Tibial nerve (tissue), 4 donors: ENCODE data around the gene UBE2E2. TPM values are rescaled to one million over a fixed set of nuclear protein-coding genes. Genes with fewer than 3 reads are reported as not detected.
"Not testable (repeated sequence)": the region's sequence is repeated elsewhere in the genome, so short reads cannot be mapped to it uniquely, and the experiment has no call there.

Experiments used
- DNase-seq, 2 donors: peaks; one replicate each; pipeline ENCODE4 v3.0.0-alpha.2; 2019; ENCODE audit warnings: low spot score in 2 of 2
- H3K27ac ChIP-seq, 4 donors: fragments of 200-600 bp; sonication (generic) in 3 of 4; one replicate each; pipeline ENCODE4 v1.5.1; 2017 to 2019; ENCODE audit warnings: mild to moderate bottlenecking in 1 of 4
- H3K27me3 ChIP-seq, 2 donors: fragments of 200-600 bp; sonication (generic) in 1 of 2; one replicate each; pipeline versions ENCODE4 v1.5.1 to v1.6.0; 2017 to 2019
- H3K36me3 ChIP-seq, 3 donors: fragments of 200-600 bp; sonication (generic); one replicate each; pipeline ENCODE4 v1.5.1; 2018 to 2019
- H3K4me1 ChIP-seq, 4 donors: fragments of 200-600 bp; sonication (generic) in 3 of 4; one replicate each; pipeline ENCODE4 v1.5.1; 2017 to 2019
- H3K4me3 ChIP-seq, 4 donors: fragments of 200-600 bp; sonication (generic) in 3 of 4; one replicate each; pipeline ENCODE4 v1.5.1; 2017 to 2019; ENCODE audit warnings: mild to moderate bottlenecking in 1 of 4, moderate library complexity in 1 of 4
- H3K9me3 ChIP-seq, 4 donors: fragments of 200-600 bp; sonication (generic) in 3 of 4; one replicate each; pipeline ENCODE4 v1.5.1; 2017 to 2019
- EP300 ChIP-seq, 2 donors: sonication (generic); formaldehyde crosslinking; IDR thresholded peaks; one replicate each; pipeline ENCODE4 v1.6.1; 2017; ENCODE audit warnings: antibody characterized with exemption in 2 of 2, mild to moderate bottlenecking in 1 of 2
- POLR2A ChIP-seq, 2 donors: fragments of 450-650 bp; IDR thresholded peaks; one replicate each; pipeline ENCODE4 v1.6.1; 2017; ENCODE audit warnings: antibody characterized with exemption in 2 of 2, mild to moderate bottlenecking in 2 of 2, moderate library complexity in 2 of 2
- WGBS, 2 donors: methylation state at CpG; one replicate each; pipeline ENCODE4 v1.1.5; 2018; 5-methylcytosine and 5-hydroxymethylcytosine counted together
- total RNA-seq, 4 donors: library from RNA; depleted of rRNA; stranded (reverse); fragments of >200 nt; gene quantifications; one replicate each; pipeline ENCODE4 v1.1.0, GENCODE V29; 2016
- TF ChIP-seq, protein P1 (sequence below), 5 experiments: fragments of 200-600 bp in 3 of 5; fragments of 450-650 bp in 2 of 5; sonication (generic) in 3 of 5; IDR thresholded peaks; one replicate each; pipeline ENCODE4 v1.5.1; 2016 to 2019; ENCODE audit warnings: antibody characterized with exemption in 5 of 5, mild to moderate bottlenecking in 3 of 5, moderate library complexity in 2 of 5

Gene UBE2E2
- total RNA-seq, 4 donors from 2014 or later = 67.1 to 222 (median 130) TPM

- Histone ChIP-seq H3K36me3 (no peaks in the 10 kb centered on the region), H3K27me3 (no peaks in the 10 kb centered on the region), H3K27ac (no peak overlapping the region), H3K4me3 (no peak overlapping the region), H3K9me3 (no peaks in the 10 kb centered on the region), H3K4me1 (peaks cover 0 to 17% (median 7%) of the 10 kb centered on the region in 4 donors)
- no peak for DNase-seq
- TF ChIP-seq EP300 (IDR thresholded peaks at IDR 0.05) (no peak), POLR2A (IDR thresholded peaks at IDR 0.05) (no peak)
- TF ChIP-seq, protein P1, sequence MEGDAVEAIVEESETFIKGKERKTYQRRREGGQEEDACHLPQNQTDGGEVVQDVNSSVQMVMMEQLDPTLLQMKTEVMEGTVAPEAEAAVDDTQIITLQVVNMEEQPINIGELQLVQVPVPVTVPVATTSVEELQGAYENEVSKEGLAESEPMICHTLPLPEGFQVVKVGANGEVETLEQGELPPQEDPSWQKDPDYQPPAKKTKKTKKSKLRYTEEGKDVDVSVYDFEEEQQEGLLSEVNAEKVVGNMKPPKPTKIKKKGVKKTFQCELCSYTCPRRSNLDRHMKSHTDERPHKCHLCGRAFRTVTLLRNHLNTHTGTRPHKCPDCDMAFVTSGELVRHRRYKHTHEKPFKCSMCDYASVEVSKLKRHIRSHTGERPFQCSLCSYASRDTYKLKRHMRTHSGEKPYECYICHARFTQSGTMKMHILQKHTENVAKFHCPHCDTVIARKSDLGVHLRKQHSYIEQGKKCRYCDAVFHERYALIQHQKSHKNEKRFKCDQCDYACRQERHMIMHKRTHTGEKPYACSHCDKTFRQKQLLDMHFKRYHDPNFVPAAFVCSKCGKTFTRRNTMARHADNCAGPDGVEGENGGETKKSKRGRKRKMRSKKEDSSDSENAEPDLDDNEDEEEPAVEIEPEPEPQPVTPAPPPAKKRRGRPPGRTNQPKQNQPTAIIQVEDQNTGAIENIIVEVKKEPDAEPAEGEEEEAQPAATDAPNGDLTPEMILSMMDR (IDR thresholded peaks at IDR 0.05) = no peak
- whole genome bisulfite sequencing, 2 donors = 80 to 82% methylated on average over 6 of the region's 6 CpGs
These were observed 126.5 kb downstream of the UBE2E2 start for GRCh38 chr3:23329471-23330105.

DNA sequence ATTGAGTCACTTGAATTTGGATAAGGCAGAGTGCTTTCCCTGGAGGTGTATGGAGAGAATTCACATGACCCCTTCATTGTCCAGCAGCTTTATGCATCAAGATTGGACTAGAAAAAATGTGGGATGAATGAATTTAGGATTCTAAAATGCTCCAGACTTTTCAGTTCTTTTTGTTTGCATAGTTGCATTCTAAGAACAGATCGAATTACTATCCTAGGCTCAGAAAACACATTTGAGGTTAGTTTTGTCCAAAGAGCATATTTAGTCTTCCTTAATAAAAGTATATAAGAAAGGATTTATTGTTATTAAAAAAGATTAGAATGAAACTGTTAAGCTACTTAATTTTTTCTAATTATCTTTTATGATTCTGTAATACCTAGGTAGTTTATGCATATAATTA, 127.4 kb downstream of the UBE2E2 start:
- Histone ChIP-seq H3K27ac (no peak overlapping the region), H3K4me3 (no peak overlapping the region), H3K36me3 (no peaks in the 10 kb centered on the region), H3K9me3 (no peaks in the 10 kb centered on the region), H3K4me1 (peaks cover 0 to 8% (median under 1%) of the 10 kb centered on the region in 4 donors), H3K27me3 (no peaks in the 10 kb centered on the region)
- no peak for DNase-seq
- WGBS, 2 donors = 57 to 59% methylated on average over 1 of the region's 1 CpG
- no peak for TF ChIP-seq EP300 (IDR thresholded peaks at IDR 0.05)
- TF ChIP-seq, protein P1 (IDR thresholded peaks at IDR 0.05) = no peak
- TF ChIP-seq POLR2A (IDR thresholded peaks at IDR 0.05) = no peak

GRCh38 chr3:23331141-23331935, 128.2 kb downstream of the UBE2E2 start:
- 82 to 85% methylated on average over 1 of the region's 1 CpG for WGBS, 2 donors
- Histone ChIP-seq H3K9me3 (no peaks in the 10 kb centered on the region), H3K4me1 (peaks cover 0 to 4% (median 0%) of the 10 kb centered on the region in 4 donors), H3K27me3 (no peaks in the 10 kb centered on the region), H3K27ac (no peak overlapping the region), H3K4me3 (no peak overlapping the region), H3K36me3 (no peaks in the 10 kb centered on the region)
- TF ChIP-seq EP300 (IDR thresholded peaks at IDR 0.05) = no peak
- TF ChIP-seq, protein P1 (IDR thresholded peaks at IDR 0.05) = no peak
- no peak for DNase-seq

GRCh38 chr3:23333633-23334032, 130.5 kb downstream of the UBE2E2 start:
- H3K27ac ChIP-seq = no peak overlapping the region
- H3K9me3 ChIP-seq = no peaks in the 10 kb centered on the region
- TF ChIP-seq, protein P1 (IDR thresholded peaks at IDR 0.05) = no peak
- TF ChIP-seq EP300 (IDR thresholded peaks at IDR 0.05) = no peak
- no peak for TF ChIP-seq POLR2A (IDR thresholded peaks at IDR 0.05)
- peaks cover 0 to 4% (median 0%) of the 10 kb centered on the region in 4 donors for H3K4me1 ChIP-seq
- WGBS, 2 donors = 87 to 92% methylated on average over 2 of the region's 2 CpGs
- no peaks in the 10 kb centered on the region for H3K36me3 ChIP-seq
- H3K4me3 ChIP-seq = no peak overlapping the region
- no peaks in the 10 kb centered on the region for H3K27me3 ChIP-seq
- no peak for DNase-seq

- not testable (repeated sequence) for H3K27ac ChIP-seq
- WGBS, 2 donors = 91 to 95% methylated on average over 4 of the region's 4 CpGs
These were observed 133.7 kb downstream of the UBE2E2 start for GRCh38 chr3:23336853-23337252.

More at GRCh38 chr3:23336853-23337252, 133.7 kb downstream of the UBE2E2 start:
- not testable (repeated sequence) for H3K4me1 ChIP-seq, H3K36me3 ChIP-seq, H3K4me3 ChIP-seq, H3K9me3 ChIP-seq, DNase-seq, H3K27me3 ChIP-seq
